Stimulated activated CD4-positive, alpha-beta T cell treated with anti-CD3 and anti-CD28 coated beads, Interleukin-1b, Interleukin-23, amount 100 ng/mL, for 1 hour (primary cell): ENCODE data around the gene HAO1.
"Not testable (repeated sequence)": the region's sequence is repeated elsewhere in the genome, so short reads cannot be mapped to it uniquely, and the experiment has no call there.

Source experiments
- DNase-seq, 2 donors: peaks; one replicate each; pipeline ENCODE4 v3.0.0-alpha.2; 2020; ENCODE audit warnings: low read depth in 2 of 2

The HAO1 gene

GRCh38 chr20:7940341-7940740 is at the start of gene HAO1:
HAO1 (minus strand) TSS chr20:7940458; CDS start chr20:7940422, 36 bp downstream.
- no peak for DNase-seq

- DNase-seq, result no peak
Observed at GRCh38 chr20:7989379-7989778, 49.1 kb upstream of the HAO1 start.

GRCh38 chr20:7985916-7986315 is 45.7 kb upstream of the HAO1 start:
- no peak for DNase-seq

GRCh38 chr20:7984192-7984591 is 43.9 kb upstream of the HAO1 start:
- no peak for DNase-seq

- no peak for DNase-seq
Observed at GRCh38 chr20:7981374-7981773, 41.1 kb upstream of the HAO1 start.

- DNase-seq, result no peak
Observed at GRCh38 chr20:7980332-7981046, 40.2 kb upstream of the HAO1 start.

- no peak for DNase-seq
Observed at GRCh38 chr20:7977709-7978108, 37.5 kb upstream of the HAO1 start.

GRCh38 chr20:7975851-7976414 is 35.7 kb upstream of the HAO1 start:
- DNase-seq, result no peak

GRCh38 chr20:7974785-7975435 is 34.7 kb upstream of the HAO1 start:
- DNase-seq, result no peak

- no peak for DNase-seq
Observed at GRCh38 chr20:7971536-7972280, 31.4 kb upstream of the HAO1 start.

GRCh38 chr20:7967199-7967844 is 27.1 kb upstream of the HAO1 start:
- no peak for DNase-seq

- no peak for DNase-seq
Observed at GRCh38 chr20:7966176-7966575, 25.9 kb upstream of the HAO1 start.

GRCh38 chr20:7959484-7959883 is 19.2 kb upstream of the HAO1 start:
- DNase-seq, result no peak

GRCh38 chr20:7956561-7956960 is 16.3 kb upstream of the HAO1 start:
- not testable (repeated sequence) for DNase-seq

- DNase-seq, result no peak
Observed at GRCh38 chr20:7950387-7950786, 10.1 kb upstream of the HAO1 start.

- DNase-seq, result no peak
Observed at GRCh38 chr20:7943891-7944290, 3.6 kb upstream of the HAO1 start.

GRCh38 chr20:7939663-7940062 is 595 bp downstream of the HAO1 start:
- no peak for DNase-seq

- DNase-seq, result no peak
Observed at GRCh38 chr20:7938058-7938457, 2.2 kb downstream of the HAO1 start.

- no peak for DNase-seq
Observed at GRCh38 chr20:7937328-7937727, 2.9 kb downstream of the HAO1 start.

- DNase-seq, result no peak
Observed at GRCh38 chr20:7935027-7935551, 5.2 kb downstream of the HAO1 start.

GRCh38 chr20:7933346-7933745 is 6.9 kb downstream of the HAO1 start:
- DNase-seq, result no peak

- DNase-seq, result no peak
Observed at GRCh38 chr20:7930343-7930742, 9.9 kb downstream of the HAO1 start.
